Ishikawa (cell line): ENCODE measurements around the gene SRL.

Experiments
- CREB1 ChIP-seq: IDR thresholded peaks from 2 replicates; pipeline ENCODE4 v1.6.1; 2012; ENCODE audit warnings: low read depth
- EP300 ChIP-seq: IDR thresholded peaks from 2 replicates; pipeline ENCODE4 v1.6.1; 2012; ENCODE audit warnings: borderline replicate concordance
- RAD21 ChIP-seq: IDR thresholded peaks from 2 replicates; pipeline ENCODE4 v1.6.1; 2012; ENCODE audit warnings: low read depth
- TAF1 ChIP-seq: IDR thresholded peaks from 2 replicates; pipeline ENCODE4 v1.6.1; 2012; ENCODE audit warnings: low read depth, mild to moderate bottlenecking
- USF1 ChIP-seq: IDR thresholded peaks from 2 replicates; pipeline ENCODE4 v1.6.1; 2012
- ZBTB7A ChIP-seq: IDR thresholded peaks from 2 replicates; pipeline ENCODE4 v1.6.1; 2012; ENCODE audit warnings: low read depth
- TF ChIP-seq, protein P1 (sequence below): IDR thresholded peaks from 2 replicates; pipeline ENCODE4 v1.6.1; 2012; ENCODE audit warnings: low read depth, mild to moderate bottlenecking
- TF ChIP-seq, protein P2 (sequence below): IDR thresholded peaks from 2 replicates; pipeline ENCODE4 v1.6.1; 2012

DNA sequence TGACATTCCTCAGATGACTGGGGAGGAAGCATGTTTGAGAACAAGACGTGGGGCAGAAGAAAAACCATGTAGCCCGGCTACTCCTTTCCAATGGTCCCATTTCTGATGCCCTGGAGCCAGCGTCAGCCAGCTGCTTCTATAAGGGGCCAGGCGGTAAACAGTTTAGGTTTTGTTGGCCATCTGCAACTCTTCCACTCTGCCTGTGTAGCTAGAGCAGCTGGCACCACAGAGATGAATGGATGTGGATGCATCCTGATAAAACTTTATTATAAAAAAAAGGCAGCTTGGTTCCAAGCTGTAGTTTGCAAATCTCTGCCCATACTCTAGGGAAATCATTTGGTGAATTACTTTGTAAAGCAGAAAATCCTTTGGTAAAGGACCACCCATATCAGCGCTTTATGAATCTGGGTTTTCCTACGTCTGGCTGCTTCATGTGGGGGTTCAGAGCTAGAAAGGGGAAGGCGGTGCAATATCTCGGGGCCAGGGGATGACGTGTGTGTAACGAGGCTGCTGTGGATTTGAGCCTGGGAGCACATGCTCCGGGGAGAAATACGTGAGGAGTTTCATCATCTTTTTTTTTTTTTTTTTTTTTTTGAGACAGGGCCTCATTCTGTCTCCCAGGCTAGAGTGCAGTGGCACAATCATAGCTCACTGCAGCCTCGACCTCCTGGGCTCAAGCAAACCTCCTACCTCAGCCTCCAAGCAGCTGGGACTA lies 3.4 kb upstream of the SRL start:
- TF ChIP-seq EP300 (no peak), TAF1 (no peak), RAD21 (no peak), ZBTB7A (no peak), USF1 (no peak), CREB1 (no peak)
- TF ChIP-seq, protein P1, sequence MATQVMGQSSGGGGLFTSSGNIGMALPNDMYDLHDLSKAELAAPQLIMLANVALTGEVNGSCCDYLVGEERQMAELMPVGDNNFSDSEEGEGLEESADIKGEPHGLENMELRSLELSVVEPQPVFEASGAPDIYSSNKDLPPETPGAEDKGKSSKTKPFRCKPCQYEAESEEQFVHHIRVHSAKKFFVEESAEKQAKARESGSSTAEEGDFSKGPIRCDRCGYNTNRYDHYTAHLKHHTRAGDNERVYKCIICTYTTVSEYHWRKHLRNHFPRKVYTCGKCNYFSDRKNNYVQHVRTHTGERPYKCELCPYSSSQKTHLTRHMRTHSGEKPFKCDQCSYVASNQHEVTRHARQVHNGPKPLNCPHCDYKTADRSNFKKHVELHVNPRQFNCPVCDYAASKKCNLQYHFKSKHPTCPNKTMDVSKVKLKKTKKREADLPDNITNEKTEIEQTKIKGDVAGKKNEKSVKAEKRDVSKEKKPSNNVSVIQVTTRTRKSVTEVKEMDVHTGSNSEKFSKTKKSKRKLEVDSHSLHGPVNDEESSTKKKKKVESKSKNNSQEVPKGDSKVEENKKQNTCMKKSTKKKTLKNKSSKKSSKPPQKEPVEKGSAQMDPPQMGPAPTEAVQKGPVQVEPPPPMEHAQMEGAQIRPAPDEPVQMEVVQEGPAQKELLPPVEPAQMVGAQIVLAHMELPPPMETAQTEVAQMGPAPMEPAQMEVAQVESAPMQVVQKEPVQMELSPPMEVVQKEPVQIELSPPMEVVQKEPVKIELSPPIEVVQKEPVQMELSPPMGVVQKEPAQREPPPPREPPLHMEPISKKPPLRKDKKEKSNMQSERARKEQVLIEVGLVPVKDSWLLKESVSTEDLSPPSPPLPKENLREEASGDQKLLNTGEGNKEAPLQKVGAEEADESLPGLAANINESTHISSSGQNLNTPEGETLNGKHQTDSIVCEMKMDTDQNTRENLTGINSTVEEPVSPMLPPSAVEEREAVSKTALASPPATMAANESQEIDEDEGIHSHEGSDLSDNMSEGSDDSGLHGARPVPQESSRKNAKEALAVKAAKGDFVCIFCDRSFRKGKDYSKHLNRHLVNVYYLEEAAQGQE: no peak
- TF ChIP-seq, protein P2, sequence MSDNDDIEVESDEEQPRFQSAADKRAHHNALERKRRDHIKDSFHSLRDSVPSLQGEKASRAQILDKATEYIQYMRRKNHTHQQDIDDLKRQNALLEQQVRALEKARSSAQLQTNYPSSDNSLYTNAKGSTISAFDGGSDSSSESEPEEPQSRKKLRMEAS: no peak
